GOT3 (cell line): Measurements from ENCODE around the gene IQCK.

Experiments used
- DNase-seq: peaks from one replicate; lab custom pipeline; 2025; ENCODE audit warnings: mixed read lengths; lab: John Stamatoyannopoulos, UW

IQCK gene

DNA sequence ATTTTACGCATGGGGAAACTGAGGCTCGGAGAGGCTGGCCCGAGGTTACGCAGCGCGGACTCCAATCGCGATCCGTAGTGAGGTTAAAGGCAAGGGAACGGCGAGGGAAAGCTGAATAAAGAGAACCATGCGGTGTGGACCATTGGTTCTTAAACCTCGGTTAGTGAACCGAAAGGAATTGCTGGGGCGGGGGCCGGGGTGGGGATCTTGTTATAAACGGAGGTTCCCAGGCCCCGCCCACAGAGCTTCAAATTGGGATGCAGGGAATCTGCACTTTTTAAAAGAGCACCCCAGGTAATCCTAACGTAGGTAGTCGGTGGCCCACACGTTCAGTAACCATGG, 524 bp downstream of the IQCK start:
- no peak for DNase-seq

DNA sequence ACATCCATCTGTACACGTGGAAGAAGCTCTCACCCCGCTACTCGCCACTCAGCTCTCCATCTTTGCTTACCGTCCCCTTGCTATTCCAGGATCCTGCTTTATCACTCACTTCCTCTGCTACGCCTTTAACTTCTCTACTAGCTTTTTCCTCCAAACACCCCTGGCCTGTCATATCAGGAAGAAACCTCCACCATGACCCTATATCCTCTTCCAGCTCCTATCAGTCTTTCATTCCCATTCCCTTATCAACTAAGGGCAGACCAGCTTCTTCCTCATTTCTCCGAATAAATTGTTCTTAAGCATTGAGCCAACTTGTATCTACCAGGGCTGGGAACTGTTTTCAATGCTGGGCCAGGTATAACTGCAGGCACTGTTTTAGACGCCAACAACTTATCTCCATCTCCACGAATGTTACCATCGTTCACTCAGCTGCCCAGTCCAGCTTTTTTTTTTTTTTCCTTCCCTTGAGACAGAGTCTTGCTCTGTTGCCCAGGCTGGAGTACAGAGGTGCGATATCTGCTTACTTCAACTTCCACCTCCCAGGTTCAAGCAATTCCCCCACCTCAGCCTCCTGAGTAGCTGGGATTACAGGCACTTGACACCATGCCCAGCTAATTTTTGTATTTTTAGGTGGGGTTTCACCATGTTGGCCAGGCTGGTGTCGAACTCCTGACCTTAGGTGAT, 4.3 kb downstream of the IQCK start:
- no peak for DNase-seq

DNA sequence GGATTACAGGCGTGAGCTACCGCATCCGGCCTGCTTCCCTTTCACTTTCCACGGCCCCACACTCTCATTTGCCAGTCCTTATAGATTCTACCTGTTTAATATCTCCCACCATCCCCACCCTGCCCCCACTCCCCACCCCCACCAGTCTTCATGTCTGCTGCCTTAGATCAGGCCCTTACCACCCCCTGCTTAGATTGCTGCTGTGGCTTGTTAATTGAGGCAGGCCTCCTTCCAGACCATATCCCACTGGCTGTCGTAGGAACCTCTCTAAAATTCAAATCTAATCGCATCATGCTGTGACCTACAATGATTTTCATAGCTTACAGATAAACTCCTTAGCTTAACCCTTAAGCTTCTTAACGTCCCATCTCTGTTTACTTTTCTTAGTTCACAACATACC, 4.9 kb downstream of the IQCK start:
- DNase-seq, result no peak

DNA sequence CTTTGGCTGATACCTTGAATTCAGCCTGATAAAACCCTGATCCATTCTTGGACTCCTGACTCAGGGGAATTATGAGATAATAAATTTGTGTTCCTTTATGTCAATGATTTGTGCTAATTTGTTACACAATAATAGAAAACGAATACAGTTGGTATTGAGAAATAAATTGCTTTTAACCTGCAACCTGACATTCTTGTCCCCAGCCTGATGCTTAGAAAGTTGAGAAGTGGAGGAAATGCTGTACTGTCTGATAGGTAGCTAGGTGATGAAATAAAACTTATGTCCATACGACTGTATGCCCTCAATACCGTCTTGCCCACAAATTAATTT, 10.5 kb downstream of the IQCK start:
- no peak for DNase-seq

DNA sequence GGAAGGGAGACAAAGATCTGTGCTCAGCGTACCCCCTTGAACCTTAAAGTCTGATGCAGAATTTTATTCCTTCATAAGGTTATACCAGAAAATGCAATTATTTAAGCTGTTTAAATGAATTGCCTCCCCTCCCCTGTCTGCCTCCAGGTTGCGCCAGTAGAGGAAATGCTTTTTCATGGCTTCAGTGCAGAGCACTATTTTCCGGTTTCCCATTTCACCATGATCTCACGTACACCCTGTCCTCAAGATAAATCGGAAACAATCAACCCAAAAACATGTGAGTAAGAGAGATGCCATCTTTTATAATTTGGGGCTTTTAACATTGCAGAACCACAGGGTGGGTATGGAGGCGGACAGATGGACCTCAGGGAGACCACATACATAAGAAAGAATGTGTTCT, 15.5 kb downstream of the IQCK start:
- DNase-seq, result no peak

DNA sequence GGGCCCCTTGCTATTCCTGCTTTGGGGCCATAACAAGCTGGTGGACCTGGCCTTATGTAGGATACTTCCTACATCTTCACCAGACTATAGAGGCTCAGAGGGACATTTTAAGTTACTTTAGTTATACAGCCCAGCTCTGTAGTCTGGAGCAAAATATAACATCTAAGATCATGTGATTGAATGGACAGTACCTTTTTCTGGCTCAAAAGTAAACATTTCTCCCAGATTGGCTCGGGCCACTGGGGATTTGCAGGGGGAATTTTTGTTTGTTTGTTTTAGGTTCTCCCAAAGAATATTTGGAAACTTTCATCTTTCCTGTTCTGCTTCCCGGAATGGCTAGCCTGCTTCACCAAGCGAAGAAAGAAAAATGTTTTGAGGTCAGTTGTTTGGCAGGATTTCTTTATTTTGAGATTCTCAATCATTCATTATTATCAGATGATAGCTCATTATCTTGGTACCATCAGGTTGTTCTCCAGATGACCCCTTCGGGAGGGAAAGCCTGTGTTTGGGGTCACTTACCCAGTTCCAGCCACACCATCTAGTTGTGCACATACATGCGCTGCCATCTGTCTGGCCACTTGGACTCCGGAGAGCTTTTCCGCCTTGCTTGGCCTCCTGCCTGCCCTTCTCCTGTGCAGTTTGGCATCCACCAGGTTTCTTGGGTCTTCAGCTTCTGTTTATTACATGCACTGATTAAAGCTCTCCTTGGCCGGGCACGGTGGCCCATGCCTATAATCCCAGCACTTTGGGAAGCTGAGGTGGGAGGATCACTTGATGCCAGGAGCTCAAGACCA, 17.2 kb downstream of the IQCK start:
- no peak for DNase-seq

DNA sequence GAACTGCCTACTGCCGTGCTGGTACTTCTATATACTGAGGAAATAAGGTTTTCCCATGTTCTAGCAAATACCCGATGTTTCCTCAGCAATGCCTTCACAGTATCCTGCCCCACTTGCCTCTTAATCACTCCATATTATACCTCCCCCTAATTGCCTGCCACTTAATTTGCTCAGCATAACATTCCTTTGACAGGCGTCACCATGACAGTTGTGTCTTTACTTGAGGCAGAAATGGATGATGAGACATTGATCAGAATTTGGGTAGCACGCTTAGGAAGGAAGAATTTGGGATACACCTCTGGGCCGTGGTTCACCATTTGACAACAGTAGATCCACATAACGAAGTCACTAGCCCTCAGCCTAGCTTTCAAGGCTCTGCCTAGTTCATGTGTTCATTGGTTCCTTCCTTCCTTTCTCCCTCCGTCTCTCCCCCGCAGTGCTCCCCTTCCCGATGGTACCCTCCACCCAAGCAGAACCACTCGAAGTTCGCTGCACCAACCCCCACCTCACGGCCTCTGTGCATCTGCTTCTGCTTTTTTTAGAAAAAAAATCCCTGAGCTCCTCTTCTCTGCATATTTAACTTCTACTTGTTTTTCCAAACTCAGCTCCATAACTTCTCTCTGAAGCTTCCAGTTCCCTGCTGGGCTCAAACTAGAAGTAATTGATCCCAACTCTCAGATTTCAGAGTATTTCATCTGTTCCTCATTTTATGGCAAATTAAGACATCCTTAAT, 19.4 kb downstream of the IQCK start:
- no peak for DNase-seq

DNA sequence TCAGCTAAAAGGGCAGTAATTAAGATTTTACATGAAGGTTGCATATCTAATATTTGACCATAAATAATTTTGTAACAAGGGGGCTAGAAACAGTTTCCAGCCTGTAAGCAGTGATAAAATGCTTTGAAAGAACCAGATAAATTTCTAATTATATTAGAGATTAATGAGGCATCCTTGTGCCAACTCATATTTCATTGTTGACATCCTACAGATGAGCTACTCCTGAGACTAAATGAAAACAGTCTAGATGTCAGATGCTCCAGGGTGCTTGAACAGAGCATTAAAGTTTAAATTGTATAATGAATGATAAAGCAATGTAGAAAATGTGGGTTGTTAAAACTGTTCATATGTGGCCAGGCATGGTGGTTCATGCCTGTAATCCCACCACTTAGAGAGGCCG, 23.3 kb downstream of the IQCK start:
- no peak for DNase-seq

DNA sequence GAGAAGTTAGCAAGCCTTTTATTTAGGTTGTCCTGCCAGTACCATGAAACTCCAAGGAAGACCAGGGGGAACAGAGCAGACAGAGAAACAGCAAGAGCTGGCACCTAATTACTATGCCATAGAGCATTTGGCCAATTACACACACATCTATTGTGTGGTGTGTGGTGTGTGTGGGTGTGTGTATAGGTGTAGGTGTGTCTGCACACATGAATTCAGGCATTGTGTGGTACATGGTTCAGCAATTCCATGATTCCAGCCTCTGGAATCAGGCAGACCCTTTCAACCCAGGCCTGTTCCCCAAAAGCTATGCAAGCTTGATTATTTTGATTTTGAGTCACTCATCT, 25.7 kb downstream of the IQCK start:
- no peak for DNase-seq

DNA sequence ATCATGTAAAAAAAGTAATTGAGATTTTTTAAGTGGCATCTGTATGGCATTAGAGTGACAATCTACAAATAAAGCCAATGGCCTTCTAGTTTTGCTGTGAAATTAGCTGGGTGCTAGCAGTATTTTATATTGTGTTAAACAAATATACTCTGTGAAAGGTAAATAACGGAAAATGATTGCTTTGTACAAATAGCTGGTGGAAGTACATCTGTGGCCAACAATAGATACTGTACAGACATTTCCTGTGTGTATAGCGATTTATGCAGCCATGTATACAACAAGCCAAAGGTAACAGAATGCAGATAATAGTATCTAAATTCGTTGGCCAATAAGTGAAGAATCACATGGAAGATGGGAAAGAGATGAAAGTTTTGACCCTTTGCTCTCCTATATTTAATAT, 26.6 kb downstream of the IQCK start:
- DNase-seq, result no peak

DNA sequence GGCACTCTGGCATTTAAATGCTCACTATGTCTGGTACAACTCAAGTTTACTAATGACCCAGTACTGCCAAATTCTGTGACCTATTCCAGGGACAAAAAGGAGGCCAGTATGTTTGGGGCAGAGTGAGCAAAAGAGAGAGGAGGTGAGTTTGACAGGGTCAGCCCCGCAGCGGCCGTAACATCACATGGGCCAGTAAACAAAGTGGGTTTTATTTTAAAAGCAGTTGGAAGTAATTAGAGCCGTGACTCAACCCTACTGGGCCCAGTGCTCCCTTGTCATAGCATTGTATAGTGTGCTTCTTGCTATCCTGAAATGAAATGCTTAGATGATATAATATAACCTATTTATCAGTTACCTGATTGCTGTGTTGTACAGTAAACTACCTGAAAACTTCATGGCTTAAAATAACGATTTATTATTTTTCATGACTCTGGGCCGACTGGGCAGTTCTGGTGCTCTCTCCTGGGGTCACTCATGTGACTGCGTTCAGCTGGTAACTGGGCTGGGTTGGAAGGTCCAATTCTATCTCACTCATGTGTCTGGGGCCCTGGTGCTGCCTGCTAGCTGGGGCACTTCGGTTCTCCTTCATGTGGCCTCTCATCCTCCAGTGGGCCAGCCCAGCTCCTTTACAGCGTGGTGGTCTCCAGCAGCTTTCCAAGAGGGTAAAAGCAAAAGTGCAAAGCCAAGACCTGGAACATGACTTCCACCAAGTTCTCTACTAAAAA, 27.4 kb downstream of the IQCK start:
- no peak for DNase-seq

DNA sequence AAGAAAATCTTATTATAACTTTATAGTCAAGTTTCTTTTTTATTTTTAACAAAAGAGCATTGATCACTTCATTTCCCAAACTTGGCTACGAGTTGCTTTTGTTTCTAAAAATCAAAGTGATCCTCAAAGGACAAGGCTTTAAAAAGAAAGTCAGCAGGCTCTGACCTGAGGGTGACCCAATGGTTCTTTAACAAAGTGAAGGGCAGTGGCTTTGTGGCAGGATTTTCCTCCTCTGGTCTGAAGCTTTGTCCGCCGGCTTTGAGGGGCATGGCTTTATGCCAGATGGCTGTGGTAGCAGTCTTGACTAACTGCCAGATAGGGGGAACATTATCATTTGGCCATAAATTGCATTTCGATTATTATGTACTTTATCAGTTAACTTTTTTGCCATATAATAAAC, 28.5 kb downstream of the IQCK start:
- DNase-seq, result no peak

DNA sequence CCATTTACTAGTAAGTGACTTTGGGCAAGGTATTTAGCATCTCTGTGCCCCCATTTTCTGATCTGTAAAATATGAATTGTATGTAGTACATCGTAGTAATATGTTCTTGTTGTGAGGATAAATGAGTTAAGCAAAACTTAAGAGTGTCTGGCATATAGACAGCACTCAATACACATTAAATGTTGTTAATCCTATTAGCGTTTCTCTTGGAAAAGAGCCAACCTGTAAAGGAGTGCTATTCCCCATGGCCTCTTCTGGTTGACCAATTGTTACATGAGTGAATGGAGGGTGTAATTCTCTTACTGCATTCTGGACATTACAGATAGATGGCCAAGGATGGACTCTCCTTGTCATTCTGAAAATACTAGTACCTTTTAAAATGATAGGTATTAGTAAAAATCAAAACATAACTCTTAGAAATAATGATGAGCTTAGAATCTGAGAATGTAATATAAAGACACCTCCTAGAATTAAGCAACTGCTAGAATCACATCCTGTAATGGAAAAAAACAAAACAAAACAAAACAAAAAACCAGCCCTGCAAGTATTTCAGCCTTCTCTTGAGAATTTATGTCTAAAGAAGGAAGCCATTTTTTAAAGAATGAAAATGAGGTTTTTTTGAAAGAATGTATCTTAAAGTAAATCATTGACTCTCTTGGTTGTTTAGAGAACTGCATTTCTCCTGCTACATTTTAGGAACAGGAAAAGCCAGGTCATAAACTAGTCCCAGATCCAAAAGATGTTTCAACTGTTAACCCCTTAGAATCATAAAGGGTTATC, 30.5 kb downstream of the IQCK start:
- no peak for DNase-seq

DNA sequence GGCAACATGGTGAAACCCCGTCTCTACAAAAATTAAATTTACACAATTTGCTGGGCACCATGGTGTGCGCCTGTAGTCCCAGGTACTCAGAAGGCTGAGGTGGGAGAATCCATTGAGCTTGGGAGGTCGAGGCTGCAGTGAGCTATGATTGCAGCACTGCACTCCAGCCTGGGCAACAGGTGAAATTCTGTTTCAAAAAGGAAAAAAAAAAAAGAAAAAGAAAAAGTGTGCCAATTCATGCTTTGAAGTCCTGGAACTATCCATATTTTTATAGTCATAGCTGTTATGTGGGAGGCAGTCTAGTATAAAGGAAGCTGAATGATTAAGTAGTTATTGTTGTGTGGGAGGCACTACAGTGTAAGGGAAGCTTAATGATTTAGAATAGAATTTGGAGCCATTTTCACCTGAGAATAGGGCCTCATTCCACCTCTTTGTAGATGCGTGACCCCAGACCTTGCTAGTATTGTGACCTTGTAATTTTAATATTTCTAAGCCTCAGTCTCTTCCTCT, 31.6 kb downstream of the IQCK start:
- DNase-seq, result no peak

DNA sequence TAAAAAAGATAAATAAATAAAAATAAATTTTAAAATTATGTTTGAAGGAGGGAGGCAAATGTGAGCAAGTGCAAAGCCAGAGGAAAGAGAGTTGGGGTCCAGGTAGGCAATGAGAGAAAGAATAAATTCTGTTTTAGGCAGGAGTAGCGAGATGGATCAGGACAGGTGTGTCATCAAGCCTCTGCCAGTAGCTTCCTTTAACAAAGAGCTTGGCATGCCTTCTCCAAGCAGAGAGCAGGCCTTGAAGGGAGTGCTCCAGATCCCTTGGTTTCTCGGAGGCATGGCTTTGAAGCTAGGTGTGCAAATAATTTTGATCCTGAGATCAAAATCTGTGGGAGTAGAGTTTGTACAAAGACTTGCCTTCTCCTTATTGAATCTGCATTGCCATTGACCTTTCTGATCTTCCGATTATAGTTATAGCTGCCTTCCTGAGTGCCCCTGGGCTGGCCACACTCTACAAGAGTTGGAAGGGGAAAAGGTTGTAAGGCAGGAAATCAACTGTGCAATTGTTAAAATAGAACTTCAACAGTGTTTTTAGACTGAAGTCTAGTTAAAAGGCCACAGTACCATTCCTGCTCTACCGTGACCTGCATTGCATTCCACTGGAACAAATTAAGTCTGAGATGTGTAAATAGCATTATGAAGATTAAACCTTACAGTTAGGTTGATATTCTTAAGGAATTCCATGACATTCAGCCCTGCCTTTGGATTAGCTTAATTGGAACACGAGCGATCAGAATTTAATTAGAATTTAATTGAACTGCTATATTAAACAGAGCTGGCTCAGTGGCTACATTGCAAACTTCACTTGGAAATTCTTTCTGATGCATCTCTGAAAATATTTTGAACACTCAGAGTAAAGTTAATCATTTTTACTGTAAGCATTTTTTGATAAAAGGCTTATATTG, 33.7 kb downstream of the IQCK start:
- DNase-seq, result no peak

DNA sequence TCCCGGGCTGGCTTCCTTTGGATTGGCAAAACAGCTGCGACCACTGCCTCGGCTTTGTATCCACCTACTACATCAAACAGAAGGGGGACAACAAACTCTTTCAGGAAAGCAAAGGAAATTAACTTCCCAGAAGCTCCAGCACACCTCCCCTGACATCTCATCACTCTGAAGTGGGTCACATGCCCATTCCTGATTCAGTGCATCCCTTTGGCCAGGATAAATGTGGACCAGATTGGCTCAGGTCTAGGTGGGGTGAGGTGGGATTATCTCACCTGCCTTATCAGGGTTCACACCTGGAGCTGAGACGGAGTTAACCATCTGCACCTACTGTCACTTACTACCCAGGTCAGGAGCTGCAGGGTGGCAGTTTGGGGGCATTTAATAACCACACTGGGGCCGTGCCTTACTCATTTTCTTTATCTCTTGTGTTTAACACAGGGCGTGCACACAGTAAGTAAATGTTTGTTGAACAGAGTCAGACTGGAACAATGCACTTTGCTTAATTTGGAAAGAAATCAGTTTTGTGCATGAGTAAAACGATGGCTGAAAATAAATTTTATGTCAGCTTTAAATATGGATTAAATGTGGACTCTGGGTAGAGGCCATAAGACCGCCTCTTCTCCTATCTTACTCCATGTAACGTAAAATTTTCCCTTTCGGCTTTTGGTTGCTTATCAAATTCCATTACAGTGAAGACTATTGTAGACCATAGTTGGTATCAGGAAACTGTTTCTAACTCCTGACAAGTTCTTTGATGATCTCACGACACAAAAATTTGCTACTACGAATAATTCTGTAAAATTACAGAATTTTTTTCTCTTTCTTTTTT, 36.0 kb downstream of the IQCK start:
- DNase-seq, result no peak

DNA sequence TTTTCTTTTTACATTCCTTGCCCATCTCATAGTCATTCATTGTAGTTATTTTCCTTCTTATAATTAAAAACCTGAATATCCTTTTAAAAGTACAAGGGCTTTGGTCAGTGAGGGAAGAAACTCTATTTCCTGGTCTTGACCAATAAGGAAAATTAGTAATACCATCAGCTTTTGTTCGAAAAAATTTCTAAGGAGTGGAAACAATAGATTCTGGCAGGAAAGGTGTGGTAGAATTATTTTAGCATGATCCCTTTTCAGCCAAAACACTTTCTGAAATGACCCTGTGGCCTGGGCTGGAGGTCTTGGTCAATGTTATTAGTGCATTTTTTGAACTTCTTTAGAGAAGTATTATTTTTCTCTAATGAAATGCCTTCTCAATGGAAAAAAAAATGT, 36.6 kb downstream of the IQCK start:
- no peak for DNase-seq

DNA sequence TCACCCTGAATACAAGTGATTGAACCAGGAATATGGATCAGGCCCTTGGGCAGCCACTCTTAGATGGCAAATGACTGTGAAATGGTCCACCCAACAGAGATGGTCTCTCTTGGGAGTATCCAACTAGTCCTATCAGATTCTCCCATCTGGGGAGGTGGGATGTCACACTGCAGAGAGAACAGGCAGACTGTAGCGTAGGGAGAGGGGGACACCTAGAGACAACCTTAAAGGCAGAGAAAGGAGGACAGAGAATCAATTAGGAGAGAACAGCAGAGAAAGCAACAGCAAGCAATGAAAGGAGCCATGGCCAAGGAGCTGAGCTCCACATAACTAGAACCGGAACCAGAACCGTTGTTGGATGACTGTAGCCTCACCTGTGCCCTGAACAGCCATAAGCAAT, 37.2 kb downstream of the IQCK start:
- DNase-seq, result no peak

DNA sequence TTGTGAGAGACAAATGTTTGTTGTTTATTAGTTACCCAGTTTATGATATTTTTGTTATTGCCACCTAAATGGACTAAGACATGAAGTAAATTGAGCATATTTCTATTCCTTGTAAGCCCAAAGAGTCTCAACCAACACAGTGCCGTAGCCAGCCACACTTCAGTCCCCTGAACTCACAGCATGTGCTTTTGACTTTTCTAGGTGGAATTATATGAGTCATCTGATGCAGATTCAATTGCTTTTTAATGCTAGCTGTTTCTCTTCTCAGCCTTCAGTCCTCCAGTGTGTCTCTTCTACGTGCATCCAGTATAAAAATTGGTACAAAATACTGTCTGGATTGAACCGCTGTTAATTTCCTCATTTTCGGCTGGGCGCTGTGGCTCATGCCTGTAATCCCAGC, 39.0 kb downstream of the IQCK start:
- DNase-seq, result no peak
